DOHH2 (cell line): Measurements from ENCODE around the gene ICE1.
A peak's percentile ranks its signal among the peaks of the same experiment; 100 is the strongest.

Experiments
- H3F3A ChIP-seq: fragments of 200-600 bp; sonication (generic), shearing (Covaris generic); 2 replicates; pipeline ENCODE4 v1.6.0; 2016; ENCODE audit warnings: antibody characterized with exemption, mild to moderate bottlenecking; ENCODE audit not compliant: control insufficient read depth, insufficient read depth
- H3K27ac ChIP-seq: fragments of 200-600 bp; sonication (generic); 2 replicates; pipeline ENCODE4 v1.5.1; 2014; ENCODE audit warnings: low read depth, mild to moderate bottlenecking, low read length, moderate library complexity
- H3K27me3 ChIP-seq: fragments of 200-600 bp; sonication (generic); 2 replicates; pipeline ENCODE4 v1.6.1; 2014; ENCODE audit warnings: mild to moderate bottlenecking, low read length, mixed read lengths; ENCODE audit not compliant: control insufficient read depth
- H3K36me3 ChIP-seq: fragments of 200-600 bp; sonication (generic); 2 replicates; pipeline ENCODE4 v1.6.1; 2014; ENCODE audit warnings: mild to moderate bottlenecking, low read length, moderate library complexity, mixed read lengths; ENCODE audit not compliant: control insufficient read depth
- H3K4me1 ChIP-seq: fragments of 200-600 bp; sonication (generic); 2 replicates; pipeline ENCODE4 v1.6.1; 2014; ENCODE audit warnings: mild to moderate bottlenecking, low read length, mixed read lengths; ENCODE audit not compliant: control insufficient read depth
- H3K4me2 ChIP-seq: fragments of 200-600 bp; sonication (generic); 2 replicates; pipeline ENCODE4 v1.6.0; 2014; ENCODE audit warnings: mild to moderate bottlenecking, low read length, moderate library complexity
- H3K4me3 ChIP-seq: fragments of 200-600 bp; sonication (generic); 2 replicates; pipeline ENCODE4 v1.5.1; 2014; ENCODE audit warnings: mild to moderate bottlenecking, low read length, mixed read lengths
- H3K79me2 ChIP-seq: fragments of 200-600 bp; sonication (generic); 2 replicates; pipeline ENCODE4 v1.6.1; 2014; ENCODE audit warnings: mild to moderate bottlenecking, low read length, mixed read lengths; ENCODE audit not compliant: control insufficient read depth
- H3K9me2 ChIP-seq: fragments of 200-600 bp; sonication (generic); replicated peaks from 2 replicates; pipeline ENCODE4 v1.6.1; 2014; ENCODE audit warnings: mild to moderate bottlenecking, low read length, mixed read lengths; ENCODE audit not compliant: control insufficient read depth
- H3K9me3 ChIP-seq: fragments of 200-600 bp; sonication (generic); 2 replicates; pipeline ENCODE4 v1.6.1; 2014; ENCODE audit warnings: antibody characterized with exemption, low read length, mixed read lengths; ENCODE audit not compliant: control insufficient read depth, insufficient read depth
- H4K20me1 ChIP-seq: fragments of 200-600 bp; sonication (generic); 2 replicates; pipeline ENCODE4 v1.6.0; 2014; ENCODE audit warnings: low read depth, mild to moderate bottlenecking, antibody characterized with exemption, low read length, moderate library complexity; ENCODE audit not compliant: control insufficient read depth, insufficient read depth
- EZH2phosphoT487 ChIP-seq: fragments of 200-600 bp; sonication (generic); IDR thresholded peaks from 2 replicates; pipeline ENCODE4 v1.6.1; 2017; ENCODE audit warnings: borderline replicate concordance, mild to moderate bottlenecking, antibody characterized with exemption, low read length, moderate library complexity, mixed read lengths
- TF ChIP-seq, protein P1 (sequence below): fragments of 200-600 bp; sonication (generic); IDR thresholded peaks from one replicate; pipeline ENCODE4 v1.5.1; 2014; ENCODE audit warnings: antibody characterized with exemption, mild to moderate bottlenecking, low read depth, low read length; ENCODE audit not compliant: poor library complexity, severe bottlenecking

The ICE1 gene

DNA sequence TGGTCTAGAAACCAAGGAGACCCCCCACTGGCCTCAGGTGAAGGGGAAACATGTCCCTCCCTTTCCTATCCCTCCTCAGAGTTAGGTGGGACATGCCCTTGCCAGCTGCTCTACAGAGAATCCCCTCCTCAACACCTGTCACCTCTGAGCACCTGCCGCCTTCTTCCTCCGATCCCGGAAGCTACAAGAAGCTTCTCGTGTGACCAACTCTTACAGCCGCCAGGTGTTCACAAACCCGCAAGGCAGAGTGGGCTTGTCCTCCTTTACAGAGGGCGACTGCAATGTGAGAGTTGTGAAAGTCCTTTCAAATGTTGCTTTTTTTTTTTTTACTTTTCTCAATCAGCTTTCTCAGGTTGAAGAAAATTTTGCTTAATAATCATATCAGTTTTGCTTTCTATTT, 3.7 kb upstream of the ICE1 start:
- Histone ChIP-seq H3K27ac (no peak overlapping the region), H3F3A (peaks cover 12% of the 10 kb centered on the region), H3K4me1 (peaks cover 22% of the 10 kb centered on the region), H3K9me2 (no peaks in the 10 kb centered on the region), H3K36me3 (no peaks in the 10 kb centered on the region), H3K9me3 (no peaks in the 10 kb centered on the region), H3K79me2 (peaks cover 13% of the 10 kb centered on the region), H4K20me1 (peaks cover 10% of the 10 kb centered on the region), H3K27me3 (no peaks in the 10 kb centered on the region), H3K4me2 (no peak overlapping the region), H3K4me3 (no peak overlapping the region)
- no peak for TF ChIP-seq EZH2phosphoT487
- TF ChIP-seq, protein P1, sequence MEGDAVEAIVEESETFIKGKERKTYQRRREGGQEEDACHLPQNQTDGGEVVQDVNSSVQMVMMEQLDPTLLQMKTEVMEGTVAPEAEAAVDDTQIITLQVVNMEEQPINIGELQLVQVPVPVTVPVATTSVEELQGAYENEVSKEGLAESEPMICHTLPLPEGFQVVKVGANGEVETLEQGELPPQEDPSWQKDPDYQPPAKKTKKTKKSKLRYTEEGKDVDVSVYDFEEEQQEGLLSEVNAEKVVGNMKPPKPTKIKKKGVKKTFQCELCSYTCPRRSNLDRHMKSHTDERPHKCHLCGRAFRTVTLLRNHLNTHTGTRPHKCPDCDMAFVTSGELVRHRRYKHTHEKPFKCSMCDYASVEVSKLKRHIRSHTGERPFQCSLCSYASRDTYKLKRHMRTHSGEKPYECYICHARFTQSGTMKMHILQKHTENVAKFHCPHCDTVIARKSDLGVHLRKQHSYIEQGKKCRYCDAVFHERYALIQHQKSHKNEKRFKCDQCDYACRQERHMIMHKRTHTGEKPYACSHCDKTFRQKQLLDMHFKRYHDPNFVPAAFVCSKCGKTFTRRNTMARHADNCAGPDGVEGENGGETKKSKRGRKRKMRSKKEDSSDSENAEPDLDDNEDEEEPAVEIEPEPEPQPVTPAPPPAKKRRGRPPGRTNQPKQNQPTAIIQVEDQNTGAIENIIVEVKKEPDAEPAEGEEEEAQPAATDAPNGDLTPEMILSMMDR, result no peak

DNA sequence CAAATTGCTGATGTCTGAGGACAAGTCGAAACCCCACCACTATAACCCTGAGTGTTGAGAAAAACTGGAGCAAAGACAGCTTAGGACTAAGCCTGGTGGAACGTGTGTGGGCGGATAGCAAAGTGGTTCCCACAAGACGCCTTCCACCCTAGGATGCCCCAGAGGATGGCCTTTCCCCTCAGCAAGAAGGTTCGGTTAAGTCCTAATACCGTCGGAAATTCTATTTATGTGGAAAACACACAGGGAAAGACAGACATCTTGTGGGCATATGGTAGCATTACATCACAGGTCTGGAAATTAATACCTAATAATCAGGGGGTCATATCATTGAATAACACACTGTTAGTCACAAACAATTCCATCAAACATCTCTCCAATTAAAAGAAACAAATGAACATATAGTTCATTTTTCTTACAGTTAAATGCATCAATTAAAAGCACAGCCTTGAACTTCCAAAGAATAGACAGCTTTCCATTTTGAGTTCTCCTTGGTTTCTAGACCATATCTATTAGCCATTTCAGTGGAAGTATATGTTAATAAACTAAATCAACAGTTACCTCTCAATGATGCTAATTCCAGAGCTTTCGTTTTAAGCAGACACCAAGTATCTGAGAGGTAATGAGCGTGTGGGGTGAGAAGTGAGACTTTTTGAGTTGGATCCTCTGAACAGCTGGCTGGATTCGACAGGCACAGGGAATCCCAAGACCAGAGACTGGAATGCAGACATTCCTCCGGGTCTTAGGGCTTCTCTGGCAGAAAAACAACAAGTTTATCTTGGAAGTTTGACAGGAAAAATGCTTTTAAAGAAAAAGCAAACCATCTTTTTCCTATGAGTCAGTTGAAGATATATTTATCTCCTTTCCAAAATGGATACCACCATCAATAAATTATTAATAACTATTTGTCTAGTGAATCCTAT, 2.9 kb upstream of the ICE1 start:
- TF ChIP-seq, protein P1, result peak; percentile 61
- no peak for TF ChIP-seq EZH2phosphoT487
- Histone ChIP-seq H3K36me3 (no peaks in the 10 kb centered on the region), H3K4me2 (peak overlapping the region; percentile 98; the same call in 1 of the 2 replicates), H3K27ac (no peak overlapping the region), H3K9me2 (no peaks in the 10 kb centered on the region), H3K4me1 (peaks cover 30% of the 10 kb centered on the region), H4K20me1 (peaks cover 18% of the 10 kb centered on the region), H3F3A (peaks cover 12% of the 10 kb centered on the region), H3K27me3 (no peaks in the 10 kb centered on the region), H3K4me3 (no peak overlapping the region), H3K79me2 (peaks cover 21% of the 10 kb centered on the region), H3K9me3 (no peaks in the 10 kb centered on the region)

DNA sequence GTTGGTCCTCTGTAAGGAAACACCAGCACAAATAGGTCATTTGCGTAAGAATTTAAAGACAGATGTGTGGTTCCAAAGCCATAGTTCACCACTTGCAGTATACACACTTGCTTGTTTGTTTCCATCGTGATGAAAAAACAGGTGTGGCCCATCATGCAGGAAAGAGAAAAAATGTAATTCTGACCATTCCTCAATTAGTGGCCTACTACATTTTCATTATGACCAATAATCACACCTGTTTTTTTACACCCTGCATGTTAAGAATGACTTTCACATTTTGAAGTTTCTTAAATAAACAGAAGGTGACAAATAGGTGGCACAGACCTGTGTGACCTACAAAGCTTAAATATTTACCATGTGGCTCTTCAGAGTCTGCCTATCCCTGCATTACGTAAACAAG, 2.2 kb upstream of the ICE1 start:
- peak overlapping the region; percentile 92 for H3K4me3 ChIP-seq
- TF ChIP-seq EZH2phosphoT487, result no peak
- TF ChIP-seq, protein P1, result no peak
- H3K4me1 ChIP-seq, result peaks cover 30% of the 10 kb centered on the region
- peaks cover 20% of the 10 kb centered on the region for H4K20me1 ChIP-seq
- no peaks in the 10 kb centered on the region for H3K27me3 ChIP-seq
- H3K36me3 ChIP-seq, result peaks cover 3% of the 10 kb centered on the region; the same call in 1 of the 2 replicates
- peak overlapping the region; percentile 98 for H3K4me2 ChIP-seq
- H3K9me3 ChIP-seq, result no peaks in the 10 kb centered on the region
- peaks cover 12% of the 10 kb centered on the region for H3F3A ChIP-seq
- H3K9me2 ChIP-seq, result no peaks in the 10 kb centered on the region
- H3K27ac ChIP-seq, result no peak overlapping the region
- peaks cover 28% of the 10 kb centered on the region for H3K79me2 ChIP-seq
